PC-9 (cell line): ENCODE measurements around the gene COPA. TPM values are rescaled to one million over a fixed set of nuclear protein-coding genes. Genes with fewer than 3 reads are reported as not detected.

Experiments
- BruUV-seq: library from RNA; stranded (reverse); fragments of 400-500 nt; replicated peaks from 2 replicates; lab custom pipeline; 2021; lab: Mats Ljungman, UMichigan
- CTCF ChIA-PET: fragments of 300-600 bp; sonication (Branson Sonifier 250); formaldehyde crosslinking; loops from one replicate; lab custom pipeline; 2022; ENCODE audit warnings: antibody characterized with exemption; lab: Charles Lee
- POLR2A ChIA-PET: fragments of 300-600 bp; sonication (Branson Sonifier 250); formaldehyde crosslinking; loops from one replicate; lab custom pipeline; 2022; ENCODE audit warnings: antibody characterized with exemption; ENCODE audit not compliant: unreplicated experiment; lab: Charles Lee
- DNase-seq, 2 experiments: peaks; one replicate each; pipeline versions ENCODE4 v3.0.0 to v3.0.0-alpha.2; 2015 to 2022; ENCODE audit warnings: mixed read lengths in 1 of 2
- H2AFZ ChIP-seq: fragments of 200-600 bp; sonication (generic); 2 replicates; pipeline ENCODE4 v1.8.1; 2017; ENCODE audit warnings: antibody characterized with exemption
- H3F3A ChIP-seq: fragments of 200-600 bp; sonication (generic); 2 replicates; pipeline ENCODE4 v1.8.1; 2017; ENCODE audit warnings: antibody characterized with exemption, mild to moderate bottlenecking, low read depth; ENCODE audit not compliant: insufficient read depth
- H3K27ac ChIP-seq: fragments of 200-600 bp; sonication (generic); 2 replicates; pipeline ENCODE4 v1.6.1; 2016; ENCODE audit warnings: mixed run types
- H3K27me3 ChIP-seq: fragments of 200-600 bp; sonication (generic); 2 replicates; pipeline ENCODE4 v1.6.1; 2016; ENCODE audit warnings: low read depth, mixed run types; ENCODE audit not compliant: insufficient read depth
- H3K36me3 ChIP-seq: fragments of 200-600 bp; sonication (generic); 2 replicates; pipeline ENCODE4 v1.6.1; 2016; ENCODE audit warnings: low read depth, mixed run types
- H3K4me1 ChIP-seq: fragments of 200-600 bp; sonication (generic); replicated peaks from 2 replicates; pipeline ENCODE4 v1.6.1; 2016; ENCODE audit warnings: mixed run types; ENCODE audit not compliant: insufficient read depth
- H3K4me2 ChIP-seq: fragments of 200-600 bp; sonication (generic); 2 replicates; pipeline ENCODE4 v1.6.1; 2017; ENCODE audit warnings: mixed run types
- H3K4me3 ChIP-seq: fragments of 200-600 bp; sonication (generic); 2 replicates; pipeline ENCODE4 v1.6.1; 2016; ENCODE audit warnings: mixed run types
- H3K79me2 ChIP-seq: fragments of 200-600 bp; sonication (generic); 2 replicates; pipeline ENCODE4 v1.6.1; 2017; ENCODE audit warnings: low read depth, mixed run types
- H3K9me2 ChIP-seq: fragments of 200-600 bp; sonication (generic); 2 replicates; pipeline ENCODE4 v1.8.1; 2017; ENCODE audit warnings: mild to moderate bottlenecking; ENCODE audit not compliant: insufficient read depth
- H3K9me3 ChIP-seq: fragments of 200-600 bp; sonication (generic); 2 replicates; pipeline ENCODE4 v1.8.1; 2016; ENCODE audit warnings: low read depth; ENCODE audit not compliant: insufficient read depth
- H4K20me1 ChIP-seq: fragments of 200-600 bp; sonication (generic); 2 replicates; pipeline ENCODE4 v1.8.1; 2017; ENCODE audit not compliant: insufficient read depth
- EZH2 ChIP-seq: fragments of 200-600 bp; sonication (generic); IDR thresholded peaks from 2 replicates; pipeline ENCODE4 v1.8.0; 2017; ENCODE audit warnings: antibody characterized with exemption, low read depth
- intact Hi-C: fragments of 100-400 bp; cut with micrococcal nuclease; formaldehyde crosslinking; loops from one replicate; pipeline ENCODE4 v1.10.0; 2022; ENCODE audit not compliant: unreplicated experiment
- total RNA-seq: library from RNA; stranded (reverse); gene quantifications from 2 replicates; pipeline ENCODE4 v1.2.3, GENCODE V29; 2021
- TF ChIP-seq, protein P1 (sequence below): fragments of 200-600 bp; sonication (generic); conservative IDR thresholded peaks from 2 replicates; pipeline ENCODE4 v1.6.1; 2017; ENCODE audit warnings: mixed run types, antibody characterized with exemption, mild to moderate bottlenecking, moderate library complexity

Gene COPA
- total RNA-seq, 1 experiment from 2014 or later: 147 TPM

DNA sequence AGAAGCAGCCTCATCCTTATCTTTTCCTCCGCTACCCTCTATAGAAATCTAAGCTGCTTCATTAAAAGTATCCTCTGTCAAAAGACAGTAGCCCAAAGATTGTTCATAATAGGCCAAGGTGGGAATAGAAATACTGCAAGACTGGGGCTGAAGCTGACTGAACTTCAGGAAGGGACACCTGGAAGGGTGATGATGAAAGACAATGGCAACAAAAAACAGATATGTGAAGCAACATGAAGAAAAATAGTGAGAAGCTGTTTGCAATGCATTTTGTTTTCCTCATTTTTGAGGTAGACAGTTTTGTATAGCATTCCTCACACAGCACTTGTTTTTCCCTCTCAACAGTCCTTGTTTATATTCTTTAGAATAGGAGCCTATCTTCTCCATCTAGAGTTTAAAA, 97.6 kb downstream of the COPA start:
- no TSS peak for BruUV-seq
- Histone ChIP-seq H3K4me3 (no peak overlapping the region), H4K20me1 (peaks cover 50% of the 10 kb centered on the region), H3K4me2 (no peak overlapping the region), H3F3A (no peaks in the 10 kb centered on the region), H3K9me2 (no peaks in the 10 kb centered on the region), H2AFZ (no peak overlapping the region), H3K27me3 (no peaks in the 10 kb centered on the region), H3K79me2 (peaks cover 50% of the 10 kb centered on the region), H3K4me1 (no peaks in the 10 kb centered on the region), H3K9me3 (no peaks in the 10 kb centered on the region), H3K27ac (no peak overlapping the region), H3K36me3 (0 out of 2 replicates have a peak, but pooled peaks cover under 1% of the 10 kb centered on the region)
- intact Hi-C loops: no loop called here
- no peak for DNase-seq
- ChIA-PET CTCF (no interaction called here), POLR2A (no interaction called here)
- TF ChIP-seq EZH2: no peak
- TF ChIP-seq, protein P1, sequence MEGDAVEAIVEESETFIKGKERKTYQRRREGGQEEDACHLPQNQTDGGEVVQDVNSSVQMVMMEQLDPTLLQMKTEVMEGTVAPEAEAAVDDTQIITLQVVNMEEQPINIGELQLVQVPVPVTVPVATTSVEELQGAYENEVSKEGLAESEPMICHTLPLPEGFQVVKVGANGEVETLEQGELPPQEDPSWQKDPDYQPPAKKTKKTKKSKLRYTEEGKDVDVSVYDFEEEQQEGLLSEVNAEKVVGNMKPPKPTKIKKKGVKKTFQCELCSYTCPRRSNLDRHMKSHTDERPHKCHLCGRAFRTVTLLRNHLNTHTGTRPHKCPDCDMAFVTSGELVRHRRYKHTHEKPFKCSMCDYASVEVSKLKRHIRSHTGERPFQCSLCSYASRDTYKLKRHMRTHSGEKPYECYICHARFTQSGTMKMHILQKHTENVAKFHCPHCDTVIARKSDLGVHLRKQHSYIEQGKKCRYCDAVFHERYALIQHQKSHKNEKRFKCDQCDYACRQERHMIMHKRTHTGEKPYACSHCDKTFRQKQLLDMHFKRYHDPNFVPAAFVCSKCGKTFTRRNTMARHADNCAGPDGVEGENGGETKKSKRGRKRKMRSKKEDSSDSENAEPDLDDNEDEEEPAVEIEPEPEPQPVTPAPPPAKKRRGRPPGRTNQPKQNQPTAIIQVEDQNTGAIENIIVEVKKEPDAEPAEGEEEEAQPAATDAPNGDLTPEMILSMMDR: no peak

GRCh38 chr1:160244209-160244608, 98.8 kb downstream of the COPA start:
- CTCF ChIA-PET: no interaction called here
- Histone ChIP-seq H4K20me1 (peaks cover 49% of the 10 kb centered on the region), H2AFZ (no peak overlapping the region), H3K4me2 (no peak overlapping the region), H3K36me3 (peaks cover 5% of the 10 kb centered on the region), H3K4me3 (no peak overlapping the region), H3K79me2 (peaks cover 47% of the 10 kb centered on the region), H3K27me3 (no peaks in the 10 kb centered on the region), H3K9me2 (no peaks in the 10 kb centered on the region), H3K27ac (no peak overlapping the region), H3K4me1 (no peaks in the 10 kb centered on the region), H3K9me3 (no peaks in the 10 kb centered on the region), H3F3A (no peaks in the 10 kb centered on the region)
- intact Hi-C loops: no loop called here
- TF ChIP-seq, protein P1: no peak
- no peak for TF ChIP-seq EZH2
- DNase-seq: no peak
- POLR2A ChIA-PET: no interaction called here
- BruUV-seq: no TSS peak

GRCh38 chr1:160243767-160244166, 99.3 kb downstream of the COPA start:
- no peaks in the 10 kb centered on the region for H3F3A ChIP-seq
- ChIA-PET POLR2A (no interaction called here), CTCF (no interaction called here)
- no peaks in the 10 kb centered on the region for H3K9me3 ChIP-seq
- no peaks in the 10 kb centered on the region for H3K4me1 ChIP-seq
- H4K20me1 ChIP-seq: peaks cover 49% of the 10 kb centered on the region
- H3K36me3 ChIP-seq: peaks cover 6% of the 10 kb centered on the region
- peaks cover 42% of the 10 kb centered on the region for H3K79me2 ChIP-seq
- no peaks in the 10 kb centered on the region for H3K27me3 ChIP-seq
- H3K4me3 ChIP-seq: no peak overlapping the region
- intact Hi-C loops: no loop called here
- H3K27ac ChIP-seq: no peak overlapping the region
- no peak overlapping the region for H3K4me2 ChIP-seq
- TF ChIP-seq, protein P1: no peak
- no TSS peak for BruUV-seq
- no peak overlapping the region for H2AFZ ChIP-seq
- no peak for DNase-seq
- H3K9me2 ChIP-seq: no peaks in the 10 kb centered on the region
